Suppressor macrophage treated with lipopolysaccharide for 1 hour (primary cell): ENCODE measurements around the gene ETS2.

Experiments
- DNase-seq, 3 donors: peaks; one replicate each; pipeline ENCODE4 v3.0.0-alpha.2; 2020 to 2022

ETS2 gene

GRCh38 chr21:38861989-38862683 lies 56.4 kb downstream of the ETS2 start:
- peak; percentile 17 to 46 (median 28) for DNase-seq

- DNase-seq, result no peak
Measured at GRCh38 chr21:38863291-38863690, 57.6 kb downstream of the ETS2 start.

- no peak for DNase-seq
Measured at GRCh38 chr21:38863843-38864363, 58.2 kb downstream of the ETS2 start.

- DNase-seq, result no peak
Measured at GRCh38 chr21:38864964-38865363, 59.2 kb downstream of the ETS2 start.

- peak; percentile 42 to 75 (median 74) for DNase-seq
Measured at GRCh38 chr21:38869196-38869595, 63.5 kb downstream of the ETS2 start.

GRCh38 chr21:38869946-38870345 lies 64.2 kb downstream of the ETS2 start:
- DNase-seq, result peak in 1 of 3 donors; percentile 26
